GM12878 (cell line): ENCODE measurements around the gene VARS1. TPM values are rescaled to one million over a fixed set of nuclear protein-coding genes. Genes with fewer than 3 reads are reported as not detected.

Experiments used
- ATAC-seq: fragments of 200-7000 bp; cut with Tn5 transposase; 3 replicates; pipeline ENCODE4 v1.9.1; 2020; ENCODE audit warnings: mild to moderate bottlenecking, moderate library complexity
- BruUV-seq: library from RNA; stranded (reverse); fragments of 400-500 nt; replicated peaks from 2 replicates; lab custom pipeline; 2021; lab: Mats Ljungman, UMichigan
- CTCF ChIA-PET: fragments of 300-600 bp; sonication (Branson Sonifier 250); formaldehyde crosslinking; extraction: SDS; loops from one replicate; lab custom pipeline; 2021; ENCODE audit warnings: inconsistent platforms; lab: Yijun Ruan, JAX
- POLR2A ChIA-PET: fragments of 350-600 bp; formaldehyde crosslinking; extraction: SDS; loops from one replicate; lab custom pipeline; 2021; ENCODE audit warnings: inconsistent platforms; lab: Charles Lee
- RAD21 ChIA-PET: fragments of 300-600 bp; sonication (Branson Sonifier 250); formaldehyde crosslinking; loops from one replicate; lab custom pipeline; 2023; ENCODE audit warnings: antibody characterized with exemption; ENCODE audit not compliant: unreplicated experiment; lab: Charles Lee
- SMC1A ChIA-PET: fragments of 300-600 bp; sonication (Branson Sonifier 250); formaldehyde crosslinking; loops from one replicate; lab custom pipeline; 2023; ENCODE audit not compliant: unreplicated experiment, uncharacterized antibody; lab: Charles Lee
- DNase-seq: peaks from one replicate; pipeline ENCODE4 v3.0.0-alpha.2; 2011; ENCODE audit warnings: low read depth, low spot score
- FAIRE-seq: peaks from 3 replicates; lab custom pipeline; 2011; peaks lifted over from hg19 to GRCh38; lab: Jason Lieb, UNC
- H2AFZ ChIP-seq: 2 replicates; pipeline ENCODE4 v1.6.0; 2011; ENCODE audit warnings: low read depth, low read length, control low read depth; ENCODE audit not compliant: control insufficient read depth
- H3K27ac ChIP-seq: 2 replicates; pipeline ENCODE4 v1.5.1; 2011; ENCODE audit warnings: control low read depth; ENCODE audit not compliant: control insufficient read depth, insufficient read depth
- H3K27me3 ChIP-seq, 2 experiments: replicated peaks in 1 of 2; 2 replicates each; pipeline versions ENCODE4 v1.6.0 to v1.6.1; 2011; ENCODE audit warnings: low read length in 1 of 2; ENCODE audit not compliant: control insufficient read depth in 2 of 2, insufficient read depth in 2 of 2
- H3K36me3 ChIP-seq, 2 experiments: 2 replicates each; pipeline ENCODE4 v1.5.1; 2011; ENCODE audit warnings: low read length in 1 of 2; ENCODE audit not compliant: control insufficient read depth in 2 of 2, insufficient read depth in 2 of 2
- H3K4me1 ChIP-seq: 2 replicates; pipeline ENCODE4 v1.6.1; 2011; ENCODE audit warnings: mild to moderate bottlenecking, low read length, moderate library complexity, mixed read lengths; ENCODE audit not compliant: control insufficient read depth, insufficient read depth
- H3K4me2 ChIP-seq: 2 replicates; pipeline ENCODE4 v1.6.0; 2011; ENCODE audit warnings: control low read depth; ENCODE audit not compliant: control insufficient read depth, insufficient read depth
- H3K4me3 ChIP-seq: fragments of 200-600 bp; sonication (generic); 2 replicates; pipeline ENCODE4 v1.5.1; 2016
- H3K79me2 ChIP-seq: 2 replicates; pipeline ENCODE4 v1.6.0; 2011; ENCODE audit warnings: low read length; ENCODE audit not compliant: control insufficient read depth, insufficient read depth
- H3K9ac ChIP-seq: 2 replicates; pipeline ENCODE4 v1.8.0; 2011; ENCODE audit warnings: low read length, control low read depth, mixed read lengths; ENCODE audit not compliant: control insufficient read depth, insufficient read depth
- H3K9me3 ChIP-seq: replicated peaks from 3 replicates; pipeline ENCODE4 v1.5.1; 2011; ENCODE audit warnings: mild to moderate bottlenecking, low read length; ENCODE audit not compliant: control insufficient read depth, insufficient read depth
- H4K20me1 ChIP-seq: 2 replicates; pipeline ENCODE4 v1.6.0; 2011; ENCODE audit not compliant: control insufficient read depth, insufficient read depth
- BCL3 ChIP-seq: IDR thresholded peaks from 2 replicates; pipeline ENCODE4 v1.6.1; 2011; ENCODE audit warnings: borderline replicate concordance, low read depth, mild to moderate bottlenecking, moderate library complexity, low read length; ENCODE audit not compliant: insufficient read depth, poor library complexity, severe bottlenecking
- ESRRA ChIP-seq: IDR thresholded peaks from 2 replicates; pipeline ENCODE4 v1.6.1; 2012; ENCODE audit warnings: mild to moderate bottlenecking, low read length, improper control_type of control experiment
- ETV6 ChIP-seq, 2 experiments: fragments of 450-650 bp in 1 of 2; IDR thresholded peaks in 1 of 2; conservative IDR thresholded peaks in 1 of 2; 2 replicates each; pipeline ENCODE4 v1.6.1; 2014; ENCODE audit warnings: antibody characterized with exemption in 1 of 2, borderline replicate concordance in 1 of 2, low read depth in 1 of 2, mild to moderate bottlenecking in 1 of 2, moderate library complexity in 1 of 2
- SPI1 ChIP-seq: IDR thresholded peaks from 2 replicates; pipeline ENCODE4 v1.6.1; 2011; ENCODE audit warnings: low read depth, mild to moderate bottlenecking, low read length, moderate library complexity, borderline replicate concordance; ENCODE audit not compliant: insufficient read depth
- WGBS: methylation state at CpG from one replicate; pipeline ENCODE4 v1.1.6; 2016; ENCODE audit warnings: low lambda C conversion rate; ENCODE audit not compliant: insufficient replicate concordance, insufficient coverage; ENCODE audit errors: missing lambda C conversion rate; 5-methylcytosine and 5-hydroxymethylcytosine counted together
- in situ Hi-C: fragments of 300-500 bp; cut with MboI; formaldehyde crosslinking; loops from 9 replicates; pipeline ENCODE4 v1.14.3; 2018; ENCODE audit warnings: mixed read lengths
- intact Hi-C: fragments of 100-400 bp; cut with micrococcal nuclease; formaldehyde crosslinking; loops from one replicate; pipeline ENCODE4 v1.14.2; 2022; ENCODE audit not compliant: unreplicated experiment
- polyA plus RNA-seq, 11 experiments: library from polyadenylated mRNA; depleted of rRNA in 4 of 11; unstranded in 6 of 11; stranded (reverse) in 5 of 11; fragments of >200 nt; fragmentation: Nextera tagmentation in 4 of 11; fragmentation: Illumina TruSeq in 1 of 11; extraction: Ambion mirVana in 4 of 11; extraction: Trizol in 1 of 11; gene quantifications; 1 replicate in 1 of 11; 2 replicates in 10 of 11; pipeline versions ENCODE4 v1.2.1 to v1.2.3, GENCODE V29; 2011 to 2016; ENCODE audit warnings: inconsistent platforms in 2 of 11, missing spikeins in 2 of 11, low read depth in 1 of 11
- total RNA-seq, 4 experiments: library from RNA; depleted of rRNA in 3 of 4; stranded (reverse); fragments of >200 nt in 3 of 4; fragmentation: Illumina TruSeq in 1 of 4; extraction: Trizol in 1 of 4; gene quantifications; 2 replicates each; pipeline versions ENCODE4 v1.2.1 to v1.2.3, GENCODE V29; 2013 to 2021
- TF ChIP-seq, protein P1 (sequence below): fragments of 450-650 bp; IDR thresholded peaks from 2 replicates; pipeline ENCODE4 v1.6.1; 2016; ENCODE audit warnings: mild to moderate bottlenecking

Gene VARS1
- total and polyA plus RNA-seq, 10 of the 15 experiments (the other 5 are each of a cell fraction or from before 2014, with no cell fraction given) = 1.2 to 243 (median 80.7) TPM

DNA sequence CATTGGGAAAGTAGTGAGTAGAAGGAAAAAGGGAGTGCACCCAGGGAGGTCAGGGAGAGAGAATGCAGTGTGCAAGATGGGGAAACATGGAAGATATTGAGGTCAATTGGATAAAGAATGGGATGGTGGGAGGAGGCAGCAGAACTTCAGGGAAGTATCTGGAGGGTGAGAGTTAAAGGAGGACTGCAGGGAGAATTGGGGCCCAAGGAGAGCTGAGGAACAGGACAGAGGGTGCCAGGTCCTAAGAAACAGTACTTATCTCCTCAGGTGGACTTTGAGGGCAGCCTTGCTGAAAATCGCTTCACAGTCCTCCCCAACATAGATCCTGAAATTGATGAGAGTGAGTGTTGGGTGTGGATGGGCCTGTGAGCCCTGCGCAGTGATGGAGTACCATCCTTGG is 37.3 kb downstream of the VARS1 start:
- BruUV-seq = no TSS peak
- POLR2A ChIA-PET = interaction anchor here (1.0 kb wide), 1 partner anchor 43 kb away, joined by 3 read pairs; no protein-coding TSS in a partner anchor
- no peak overlapping the region for H2AFZ ChIP-seq
- no peaks in the 10 kb centered on the region for H4K20me1 ChIP-seq
- no peak for DNase-seq
- RAD21 ChIA-PET = interaction anchor here (0.9 kb wide), 1 partner anchor 19 kb away, joined by 5 read pairs; the partner anchor contains the start of gene MSH5
- TF ChIP-seq SPI1 = no peak
- TF ChIP-seq ESRRA = no peak
- SMC1A ChIA-PET = no interaction called here
- H3K4me2 ChIP-seq = no peak overlapping the region
- no peak overlapping the region for H3K4me3 ChIP-seq
- no peak overlapping the region for H3K27ac ChIP-seq
- H3K27me3 ChIP-seq = no peaks in the 10 kb centered on the region
- no peaks in the 10 kb centered on the region; a peak in 2 of 4 replicates for H3K36me3 ChIP-seq
- 97% methylated on average over 2 of the region's 2 CpGs for WGBS
- H3K9ac ChIP-seq = no peak overlapping the region
- no peaks in the 10 kb centered on the region for H3K9me3 ChIP-seq
- in situ Hi-C loops (no loop called here), intact Hi-C loops (no loop called here)
- H3K79me2 ChIP-seq = no peaks in the 10 kb centered on the region
- H3K4me1 ChIP-seq = no peaks in the 10 kb centered on the region
- ATAC-seq = no peak
- CTCF ChIA-PET = interaction anchor here (1.0 to 4.2 kb wide), 3 partner anchors 12 to 132 kb away, joined by 3 to 24 read pairs (median 3); no protein-coding TSS in a partner anchor
- no peak for FAIRE-seq

- intact Hi-C loops = no loop called here
- BruUV-seq = no TSS peak
- FAIRE-seq = no peak
- Histone ChIP-seq H2AFZ (no peak overlapping the region), H3K27ac (no peak overlapping the region), H3K4me3 (no peak overlapping the region), H3K9ac (no peak overlapping the region), H3K9me3 (no peaks in the 10 kb centered on the region), H3K36me3 (peaks cover 0 to 3% of the 10 kb centered on the region in 2 experiments; a peak in 1 of 4 replicates), H3K4me1 (no peaks in the 10 kb centered on the region), H3K79me2 (no peaks in the 10 kb centered on the region), H3K4me2 (no peak overlapping the region), H3K27me3 (no peaks in the 10 kb centered on the region), H4K20me1 (no peaks in the 10 kb centered on the region)
- no peak for TF ChIP-seq ETV6 (conservative IDR thresholded peaks at IDR 0.05 in 1 of 2, IDR thresholded peaks at IDR 0.05 in 1 of 2; ENCODE audit: borderline replicate concordance in 1 of 2, low read depth in 1 of 2)
- TF ChIP-seq, protein P1, sequence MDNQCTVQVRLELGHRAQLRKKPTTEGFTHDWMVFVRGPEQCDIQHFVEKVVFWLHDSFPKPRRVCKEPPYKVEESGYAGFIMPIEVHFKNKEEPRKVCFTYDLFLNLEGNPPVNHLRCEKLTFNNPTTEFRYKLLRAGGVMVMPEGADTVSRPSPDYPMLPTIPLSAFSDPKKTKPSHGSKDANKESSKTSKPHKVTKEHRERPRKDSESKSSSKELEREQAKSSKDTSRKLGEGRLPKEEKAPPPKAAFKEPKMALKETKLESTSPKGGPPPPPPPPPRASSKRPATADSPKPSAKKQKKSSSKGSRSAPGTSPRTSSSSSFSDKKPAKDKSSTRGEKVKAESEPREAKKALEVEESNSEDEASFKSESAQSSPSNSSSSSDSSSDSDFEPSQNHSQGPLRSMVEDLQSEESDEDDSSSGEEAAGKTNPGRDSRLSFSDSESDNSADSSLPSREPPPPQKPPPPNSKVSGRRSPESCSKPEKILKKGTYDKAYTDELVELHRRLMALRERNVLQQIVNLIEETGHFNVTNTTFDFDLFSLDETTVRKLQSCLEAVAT = no peak
- TF ChIP-seq BCL3 = peak; percentile 74
- CTCF ChIA-PET = interaction anchor here (0.5 to 2.1 kb wide), 3 partner anchors 13 to 135 kb away, joined by 3 to 8 read pairs (median 5); partner anchors contain the start of gene MSH5
- SMC1A ChIA-PET = interaction anchor here (1.1 kb wide), 1 partner anchor 30 kb away, joined by 3 read pairs; no protein-coding TSS in a partner anchor
- no peak for ATAC-seq
- RAD21 ChIA-PET = no interaction called here
- POLR2A ChIA-PET = interaction anchor here (0.7 kb wide), 1 partner anchor 123 kb away, joined by 3 read pairs; no protein-coding TSS in a partner anchor
- 85% methylated on average over 8 of the region's 8 CpGs for WGBS
- DNase-seq = no peak
- in situ Hi-C loops = no loop called here
Measured at GRCh38 chr6:31752739-31753319, 42.7 kb downstream of the VARS1 start.
